Stimulated activated CD4-positive, alpha-beta T cell treated with anti-CD3 and anti-CD28 coated beads, Interleukin-12 subunit alpha, Interleukin-12 subunit beta, amount 100 ng/mL, for 24 hours (primary cell): ENCODE results near the gene GGACT.

Source experiments
- DNase-seq, 2 experiments: peaks; one replicate each; pipeline ENCODE4 v3.0.0-alpha.2; 2020; ENCODE audit warnings: low read depth in 2 of 2

GGACT gene

GRCh38 chr13:100547791-100548201 lies 40.8 kb downstream of the GGACT start:
- DNase-seq: no peak

- DNase-seq: no peak
Measured at GRCh38 chr13:100546713-100547405, 41.7 kb downstream of the GGACT start.

- no peak for DNase-seq
Measured at GRCh38 chr13:100545684-100546061, 42.9 kb downstream of the GGACT start.

GRCh38 chr13:100544866-100545683 lies 43.5 kb downstream of the GGACT start:
- no peak for DNase-seq

GRCh38 chr13:100543872-100544602 lies 44.6 kb downstream of the GGACT start:
- no peak for DNase-seq

- DNase-seq: no peak
Measured at GRCh38 chr13:100542826-100543156, 45.8 kb downstream of the GGACT start.

GRCh38 chr13:100541897-100542825 lies 46.4 kb downstream of the GGACT start:
- DNase-seq: no peak

GRCh38 chr13:100540621-100541020 lies 48.0 kb downstream of the GGACT start:
- DNase-seq: no peak

- no peak for DNase-seq
Measured at GRCh38 chr13:100537951-100538462, 50.6 kb downstream of the GGACT start.

- DNase-seq: no peak
Measured at GRCh38 chr13:100537486-100537885, 51.1 kb downstream of the GGACT start.

GRCh38 chr13:100536643-100537180 lies 51.9 kb downstream of the GGACT start:
- no peak for DNase-seq

- no peak for DNase-seq
Measured at GRCh38 chr13:100535426-100536135, 53.0 kb downstream of the GGACT start.

- DNase-seq: no peak
Measured at GRCh38 chr13:100534911-100535310, 53.7 kb downstream of the GGACT start.

GRCh38 chr13:100534147-100534843 lies 54.3 kb downstream of the GGACT start:
- no peak for DNase-seq

- no peak for DNase-seq
Measured at GRCh38 chr13:100533588-100534041, 55.0 kb downstream of the GGACT start.

- DNase-seq: no peak
Measured at GRCh38 chr13:100532836-100533435, 55.7 kb downstream of the GGACT start.

- DNase-seq: no peak
Measured at GRCh38 chr13:100532090-100532766, 56.4 kb downstream of the GGACT start.

- DNase-seq: no peak
Measured at GRCh38 chr13:100530671-100531213, 57.8 kb downstream of the GGACT start.
